ENCODE data around the gene C1orf210. TPM values are rescaled to one million over a fixed set of nuclear protein-coding genes. Genes with fewer than 3 reads are reported as not detected.

The C1orf210 gene
- total and polyA plus RNA-seq, 9 of the 15 experiments (the other 6 are each of a cell fraction or from before 2014, with no cell fraction given), result 0.21 TPM; not detected in 8

GRCh38 chr1:43329995-43330751 is 44.8 kb upstream of the C1orf210 start (continued):
- TF ChIP-seq TFAP4 (CRISPR knock-in tag; IDR thresholded peaks at IDR 0.05; ENCODE audit: borderline replicate concordance) (peak; percentile 73; the same call in 1 of the 2 replicates), NCOA6 (IDR thresholded peaks at IDR 0.05) (no peak), CBFB (CRISPR knock-in tag; IDR thresholded peaks at IDR 0.05) (no peak), FOXP4 (CRISPR knock-in tag; IDR thresholded peaks at IDR 0.05; ENCODE audit: borderline replicate concordance) (0 out of 2 replicates have a peak, but pooled peaks have one; percentile 40), SMARCA4 (IDR thresholded peaks at IDR 0.05) (peak; percentile 90), ZBTB7A (IDR thresholded peaks at IDR 0.05; ENCODE audit: borderline replicate concordance, control insufficient read depth, low read depth, low read length) (peak; percentile 88), TAF7 (tag; IDR thresholded peaks at IDR 0.05) (peak; percentile 64; the same call in 1 of the 2 replicates), ELF4 (CRISPR knock-in tag; IDR thresholded peaks at IDR 0.05) (no peak), ARID1B (IDR thresholded peaks at IDR 0.05) (peak; percentile 88), RB1 (IDR thresholded peaks at IDR 0.05; ENCODE audit: low read depth) (0 out of 2 replicates have a peak, but pooled peaks have one; percentile 14), CXXC5 (CRISPR knock-in tag; IDR thresholded peaks at IDR 0.05) (peak; percentile 36), EP300 (IDR thresholded peaks at IDR 0.05; ENCODE audit: low read length) (peak; percentile 80), NFATC3 (IDR thresholded peaks at IDR 0.05) (peak; percentile 87), ATF7 (IDR thresholded peaks at IDR 0.05) (peak; percentile 78), ZFP36 (IDR thresholded peaks at IDR 0.05; ENCODE audit: low read depth, low read length, partially characterized antibody) (peak; percentile 49), GATA2 (CRISPR knock-in tag; IDR thresholded peaks at IDR 0.05) (peak; percentile 65), PRPF4 (IDR thresholded peaks at IDR 0.05; ENCODE audit: insufficient read depth, low read depth, low read length, poor library complexity, severe bottlenecking) (no peak), PHF20 (IDR thresholded peaks at IDR 0.05; ENCODE audit: partially characterized antibody) (no peak), CHD1 (IDR thresholded peaks at IDR 0.05; ENCODE audit: low read length) (no peak), CBX1 (IDR thresholded peaks at IDR 0.05; ENCODE audit: low read depth) (peak; percentile 90; the same call in 1 of the 2 replicates), RAD21 (CRISPR knock-in tag; conservative IDR thresholded peaks at IDR 0.05 in 1 of 2, IDR thresholded peaks at IDR 0.05 in 1 of 2) (no peak), CBX3 (IDR thresholded peaks at IDR 0.05; ENCODE audit: borderline replicate concordance in 1 of 2, low read length in 2 of 2) (peak in 1 of 2 experiments; percentile 40; a peak in 1 of 3 replicates)
- TF ChIP-seq, protein P1, sequence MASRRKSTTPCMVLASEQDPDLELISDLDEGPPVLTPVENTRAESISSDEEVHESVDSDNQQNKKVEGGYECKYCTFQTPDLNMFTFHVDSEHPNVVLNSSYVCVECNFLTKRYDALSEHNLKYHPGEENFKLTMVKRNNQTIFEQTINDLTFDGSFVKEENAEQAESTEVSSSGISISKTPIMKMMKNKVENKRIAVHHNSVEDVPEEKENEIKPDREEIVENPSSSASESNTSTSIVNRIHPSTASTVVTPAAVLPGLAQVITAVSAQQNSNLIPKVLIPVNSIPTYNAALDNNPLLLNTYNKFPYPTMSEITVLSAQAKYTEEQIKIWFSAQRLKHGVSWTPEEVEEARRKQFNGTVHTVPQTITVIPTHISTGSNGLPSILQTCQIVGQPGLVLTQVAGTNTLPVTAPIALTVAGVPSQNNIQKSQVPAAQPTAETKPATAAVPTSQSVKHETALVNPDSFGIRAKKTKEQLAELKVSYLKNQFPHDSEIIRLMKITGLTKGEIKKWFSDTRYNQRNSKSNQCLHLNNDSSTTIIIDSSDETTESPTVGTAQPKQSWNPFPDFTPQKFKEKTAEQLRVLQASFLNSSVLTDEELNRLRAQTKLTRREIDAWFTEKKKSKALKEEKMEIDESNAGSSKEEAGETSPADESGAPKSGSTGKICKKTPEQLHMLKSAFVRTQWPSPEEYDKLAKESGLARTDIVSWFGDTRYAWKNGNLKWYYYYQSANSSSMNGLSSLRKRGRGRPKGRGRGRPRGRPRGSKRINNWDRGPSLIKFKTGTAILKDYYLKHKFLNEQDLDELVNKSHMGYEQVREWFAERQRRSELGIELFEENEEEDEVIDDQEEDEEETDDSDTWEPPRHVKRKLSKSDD (conservative IDR thresholded peaks at IDR 0.05; ENCODE audit: low read length), result no peak
